ENCODE results near the gene DNAH7.

DNA sequence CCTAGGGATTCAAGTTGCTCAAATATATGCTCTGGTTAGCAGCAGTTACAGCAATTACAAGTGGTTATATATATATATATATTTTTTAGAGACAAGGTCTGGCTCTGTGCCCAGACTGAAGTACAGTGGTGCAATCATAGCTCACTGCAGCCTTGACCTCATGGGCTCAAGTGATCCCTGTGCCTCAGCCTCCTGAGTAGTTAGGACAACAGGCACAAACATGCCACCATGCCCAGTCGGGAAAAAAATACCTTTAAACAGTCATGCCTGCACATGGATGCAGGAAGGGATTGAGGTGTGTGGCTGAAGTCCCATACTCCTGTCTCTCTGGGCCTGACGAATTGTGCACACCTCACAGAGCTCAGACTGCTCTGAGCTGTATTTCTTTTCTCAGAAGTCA lies 19.6 kb upstream of the DNAH7 start:
- TF ChIP-seq, protein P1, sequence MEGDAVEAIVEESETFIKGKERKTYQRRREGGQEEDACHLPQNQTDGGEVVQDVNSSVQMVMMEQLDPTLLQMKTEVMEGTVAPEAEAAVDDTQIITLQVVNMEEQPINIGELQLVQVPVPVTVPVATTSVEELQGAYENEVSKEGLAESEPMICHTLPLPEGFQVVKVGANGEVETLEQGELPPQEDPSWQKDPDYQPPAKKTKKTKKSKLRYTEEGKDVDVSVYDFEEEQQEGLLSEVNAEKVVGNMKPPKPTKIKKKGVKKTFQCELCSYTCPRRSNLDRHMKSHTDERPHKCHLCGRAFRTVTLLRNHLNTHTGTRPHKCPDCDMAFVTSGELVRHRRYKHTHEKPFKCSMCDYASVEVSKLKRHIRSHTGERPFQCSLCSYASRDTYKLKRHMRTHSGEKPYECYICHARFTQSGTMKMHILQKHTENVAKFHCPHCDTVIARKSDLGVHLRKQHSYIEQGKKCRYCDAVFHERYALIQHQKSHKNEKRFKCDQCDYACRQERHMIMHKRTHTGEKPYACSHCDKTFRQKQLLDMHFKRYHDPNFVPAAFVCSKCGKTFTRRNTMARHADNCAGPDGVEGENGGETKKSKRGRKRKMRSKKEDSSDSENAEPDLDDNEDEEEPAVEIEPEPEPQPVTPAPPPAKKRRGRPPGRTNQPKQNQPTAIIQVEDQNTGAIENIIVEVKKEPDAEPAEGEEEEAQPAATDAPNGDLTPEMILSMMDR (IDR thresholded peaks at IDR 0.05), result no peak
- TF ChIP-seq ZFX (IDR thresholded peaks at IDR 0.05; ENCODE audit: borderline replicate concordance), result no peak
